IPS-NIHi7 (cell line): Measurements from ENCODE around the gene CYS1.
"Not testable (repeated sequence)": the region's sequence is repeated elsewhere in the genome, so short reads cannot be mapped to it uniquely, and the experiment has no call there.

Source experiments
- DNase-seq: peaks from one replicate; pipeline ENCODE4 v3.0.0; 2012; ENCODE audit warnings: mixed read lengths; ENCODE audit errors: extremely low spot score

CYS1 gene

DNA sequence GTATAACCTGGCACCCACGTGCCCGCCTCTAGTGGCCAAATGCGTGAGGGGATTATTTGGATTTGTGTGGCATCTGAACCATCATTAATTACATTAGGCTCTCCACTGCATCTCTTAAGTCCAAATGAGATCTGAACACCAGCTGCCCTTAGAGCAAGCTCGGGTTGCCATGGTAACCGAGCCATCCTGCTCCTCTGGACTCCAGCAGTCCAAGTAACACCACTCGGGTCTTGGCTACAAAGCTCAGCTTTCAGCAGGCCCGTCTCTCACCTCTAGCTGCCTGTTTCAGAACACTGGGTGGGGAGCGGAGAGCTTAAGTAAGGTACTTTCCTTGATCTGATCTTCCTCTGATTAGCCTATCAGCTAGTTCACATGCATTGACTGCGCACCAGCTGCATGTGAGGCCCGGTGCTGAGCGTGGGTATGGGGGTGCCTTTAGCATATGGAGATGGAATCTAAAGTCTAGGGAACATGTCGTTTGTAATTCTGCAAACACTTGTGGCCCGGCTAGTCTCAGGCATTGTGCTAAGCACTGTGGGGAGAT lies 14.1 kb upstream of the CYS1 start:
- no peak for DNase-seq

DNA sequence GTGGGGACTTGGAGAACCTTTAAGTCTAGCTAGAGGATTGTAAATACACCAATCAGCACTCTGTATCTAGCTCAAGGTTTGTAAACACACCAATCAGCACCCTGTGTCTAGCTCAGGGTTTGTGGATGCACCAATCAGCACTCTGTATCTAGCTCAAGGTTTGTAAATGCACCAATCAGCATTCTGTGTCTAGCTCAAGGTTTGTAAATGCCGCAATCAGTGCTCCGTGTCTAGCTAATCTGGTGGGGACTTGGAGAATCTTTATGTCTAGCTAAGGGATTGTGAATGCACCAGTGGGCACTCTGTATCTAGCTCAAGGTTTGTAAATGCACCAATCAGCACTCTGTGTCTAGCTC lies 11.7 kb upstream of the CYS1 start:
- not testable (repeated sequence) for DNase-seq

GRCh38 chr2:10091182-10091888 lies 11.1 kb upstream of the CYS1 start:
- DNase-seq = no peak

DNA sequence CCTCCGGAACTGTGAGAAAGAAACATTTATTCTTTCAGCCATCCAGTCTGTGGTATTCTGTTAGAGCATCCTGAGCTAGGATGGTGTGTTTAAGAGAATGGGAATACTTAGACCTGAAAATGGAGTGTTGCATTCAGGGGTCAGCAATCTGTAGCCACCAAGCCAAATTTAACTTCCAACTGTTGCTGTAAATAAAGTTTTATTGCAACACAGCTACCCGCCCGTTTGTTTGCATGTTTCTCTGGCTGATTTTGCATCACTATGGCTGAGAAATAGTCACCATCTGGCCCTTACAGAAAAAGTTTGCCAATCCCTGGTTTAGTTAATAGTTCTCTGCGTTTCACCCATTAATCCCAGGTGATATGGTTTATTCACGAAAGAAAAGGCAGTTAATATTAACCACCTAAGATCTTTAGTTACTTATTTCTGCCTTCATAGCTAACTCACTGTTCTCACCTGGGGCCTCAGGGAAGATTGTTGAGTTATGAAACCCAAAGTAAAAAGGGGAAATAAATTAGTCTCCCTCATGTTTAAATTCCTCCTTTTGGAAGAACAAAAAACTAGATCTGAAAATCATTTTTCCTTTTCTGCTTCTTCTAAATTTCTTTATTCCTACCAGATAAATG lies 9.5 kb upstream of the CYS1 start:
- no peak for DNase-seq

DNA sequence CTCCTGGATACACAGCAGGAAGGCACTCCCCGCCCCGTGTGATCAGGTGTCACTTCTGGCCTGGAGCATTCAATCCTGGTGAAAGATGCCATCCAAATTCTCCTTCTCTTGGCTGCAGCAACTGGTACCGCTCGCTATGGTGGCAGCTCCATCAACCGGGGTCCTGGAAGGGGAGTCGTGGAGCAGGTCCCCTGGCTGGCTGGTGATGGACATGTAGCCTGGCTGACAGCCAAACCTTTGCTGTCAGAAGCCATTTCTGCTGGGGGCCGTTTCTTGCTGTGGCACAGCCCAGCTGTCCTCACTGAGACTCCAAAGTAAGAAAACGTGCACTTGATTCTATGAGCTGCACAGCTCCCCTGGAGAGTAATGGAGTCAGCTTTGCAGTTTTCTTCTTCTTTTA lies 7.1 kb upstream of the CYS1 start:
- no peak for DNase-seq

DNA sequence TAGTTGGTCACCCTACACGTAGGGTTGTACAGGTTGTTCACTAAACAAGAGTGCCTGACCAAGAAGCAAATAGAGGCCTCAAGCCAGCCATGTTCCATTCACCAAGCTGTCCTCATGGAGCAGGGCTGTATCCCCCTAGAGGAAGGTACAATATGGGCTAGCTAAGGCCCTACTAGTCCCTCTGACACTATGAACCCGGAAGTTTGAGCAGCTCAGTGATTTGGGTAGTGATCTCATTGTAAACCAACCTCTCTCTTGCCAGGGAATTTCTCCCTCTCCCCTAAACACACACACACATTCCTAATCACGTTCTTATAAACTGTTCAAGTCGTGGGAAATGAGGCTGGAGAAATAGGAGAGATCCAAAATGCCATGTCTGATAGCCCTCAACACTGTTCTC lies 6.7 kb upstream of the CYS1 start:
- no peak for DNase-seq

GRCh38 chr2:10085668-10086059 lies 5.5 kb upstream of the CYS1 start:
- DNase-seq = no peak

DNA sequence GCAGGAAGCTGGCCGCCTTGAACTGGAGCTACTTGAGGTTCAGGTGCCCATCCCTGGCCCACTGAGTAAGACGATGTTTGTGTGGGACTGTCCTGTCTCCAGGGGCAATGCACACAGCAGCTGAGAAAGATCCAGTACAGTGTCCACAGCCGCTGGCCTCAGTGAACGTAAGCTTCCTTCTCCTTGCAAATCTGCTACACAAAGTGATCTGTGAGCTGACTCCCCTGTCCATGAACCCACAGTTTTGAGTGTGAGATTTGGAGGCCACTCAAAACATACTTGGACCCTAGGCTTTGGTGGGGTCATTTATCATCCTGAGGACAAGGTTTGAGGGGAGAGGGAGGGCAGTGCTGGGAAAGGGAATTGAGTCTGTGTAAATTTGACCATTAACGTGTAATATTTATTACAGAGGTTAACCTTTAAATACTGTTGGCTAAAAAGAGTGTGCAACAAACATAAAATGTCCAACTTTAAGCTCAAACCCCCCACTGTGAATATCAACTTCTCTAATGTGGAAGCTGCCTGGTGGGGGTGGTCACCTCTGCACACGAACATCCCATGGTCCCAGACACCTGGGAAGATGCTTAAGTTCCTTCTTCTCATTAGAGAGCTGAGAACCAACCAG lies 4.9 kb upstream of the CYS1 start:
- no peak for DNase-seq

GRCh38 chr2:10084223-10084865 lies 4.1 kb upstream of the CYS1 start:
- no peak for DNase-seq

- no peak for DNase-seq
These were observed 3.5 kb upstream of the CYS1 start for GRCh38 chr2:10083692-10084211.

DNA sequence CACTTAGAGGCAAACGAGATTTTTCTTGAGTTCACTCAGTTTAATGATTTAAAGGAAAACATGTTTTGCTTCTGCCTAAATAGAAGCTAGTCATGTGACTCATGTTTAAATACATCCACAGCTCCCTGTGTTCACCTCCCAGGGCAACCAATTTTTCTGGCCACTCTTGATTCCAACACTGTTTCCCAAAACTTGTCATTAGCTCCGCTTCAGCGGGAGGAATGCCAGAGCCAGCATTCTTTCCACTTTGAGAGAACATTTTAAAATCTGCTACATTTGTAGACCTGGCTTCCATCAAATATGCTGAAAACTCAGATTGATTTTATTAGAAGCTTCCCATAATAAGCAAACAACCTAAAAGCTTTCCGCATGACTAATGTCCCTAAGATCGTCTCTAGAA lies 2.8 kb upstream of the CYS1 start:
- no peak for DNase-seq

GRCh38 chr2:10080536-10081304 lies 509 bp upstream of the CYS1 start:
- DNase-seq = no peak

GRCh38 chr2:10079266-10079869 lies 843 bp downstream of the CYS1 start:
- peak; percentile 53 for DNase-seq

- DNase-seq = peak; percentile 26
These were observed 1.4 kb downstream of the CYS1 start for GRCh38 chr2:10078704-10079265.

GRCh38 chr2:10078001-10078400 lies 2.2 kb downstream of the CYS1 start:
- no peak for DNase-seq

DNA sequence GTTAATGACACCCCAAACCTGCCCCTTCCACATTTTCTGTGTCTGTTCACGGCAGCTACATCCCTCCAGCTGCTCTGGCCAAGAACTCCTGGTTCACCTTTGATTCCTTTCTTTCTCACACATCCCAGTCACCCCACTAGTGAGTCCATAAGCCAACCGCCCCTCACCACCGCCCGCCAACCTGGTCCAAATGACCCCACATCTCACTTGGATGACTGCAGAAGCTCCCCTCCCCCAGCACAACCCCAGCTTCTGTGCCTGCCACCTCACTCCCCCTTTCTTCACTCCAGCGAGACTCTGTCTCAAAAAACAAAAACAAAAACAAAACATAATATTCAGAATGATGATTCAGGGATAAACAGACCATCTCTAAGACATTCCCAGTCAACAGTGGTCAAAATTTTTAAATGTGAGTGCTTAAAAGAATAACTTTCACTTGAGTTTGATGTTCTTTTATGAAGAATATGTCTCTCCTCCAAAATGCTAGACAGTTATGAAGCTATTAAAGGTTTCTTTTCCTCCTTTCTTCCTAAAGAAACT lies 3.2 kb downstream of the CYS1 start:
- no peak for DNase-seq

DNA sequence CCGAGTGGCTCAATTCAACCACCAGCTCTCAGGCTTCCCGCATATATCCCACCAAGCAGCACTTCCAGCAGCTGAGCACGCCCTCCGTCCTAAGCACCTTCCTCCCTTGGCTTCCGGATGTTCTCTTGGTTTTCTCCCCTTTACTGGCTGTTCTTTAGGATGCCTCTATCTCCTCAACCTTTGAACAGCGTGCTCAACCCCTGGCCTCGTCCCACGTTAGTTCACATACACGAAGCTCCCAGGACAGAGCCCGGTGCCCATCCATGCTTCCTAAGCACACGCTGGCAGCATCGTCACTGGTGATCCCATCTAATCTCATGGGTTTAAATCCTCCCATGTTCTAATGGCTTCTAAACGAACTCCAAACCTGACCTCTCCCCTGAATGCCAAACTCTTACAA lies 3.7 kb downstream of the CYS1 start:
- DNase-seq = no peak

GRCh38 chr2:10075571-10076209 lies 4.5 kb downstream of the CYS1 start:
- no peak for DNase-seq

DNA sequence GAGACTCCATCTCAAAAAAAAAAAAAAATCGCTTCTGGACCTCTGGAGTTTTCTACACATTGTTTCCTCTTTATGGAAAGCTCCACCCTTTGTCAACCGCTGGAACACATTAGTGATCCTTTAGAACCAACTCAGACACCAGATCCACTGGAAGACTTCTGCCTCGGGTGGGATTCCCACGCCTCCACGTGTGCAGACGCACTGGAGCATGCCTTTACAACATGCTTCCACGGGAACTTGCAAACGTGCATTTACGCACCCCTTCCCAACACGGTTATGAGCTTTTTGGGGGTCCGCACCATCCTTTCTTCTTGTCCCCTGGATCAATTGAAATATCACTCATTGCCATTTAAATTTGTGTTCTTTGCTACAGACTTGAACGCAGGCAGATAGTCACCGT lies 5.1 kb downstream of the CYS1 start:
- DNase-seq = no peak

GRCh38 chr2:10073706-10074105 lies 6.5 kb downstream of the CYS1 start:
- peak; percentile 17 for DNase-seq
